ENCODE results near the gene DRD5.

DRD5 gene

DNA sequence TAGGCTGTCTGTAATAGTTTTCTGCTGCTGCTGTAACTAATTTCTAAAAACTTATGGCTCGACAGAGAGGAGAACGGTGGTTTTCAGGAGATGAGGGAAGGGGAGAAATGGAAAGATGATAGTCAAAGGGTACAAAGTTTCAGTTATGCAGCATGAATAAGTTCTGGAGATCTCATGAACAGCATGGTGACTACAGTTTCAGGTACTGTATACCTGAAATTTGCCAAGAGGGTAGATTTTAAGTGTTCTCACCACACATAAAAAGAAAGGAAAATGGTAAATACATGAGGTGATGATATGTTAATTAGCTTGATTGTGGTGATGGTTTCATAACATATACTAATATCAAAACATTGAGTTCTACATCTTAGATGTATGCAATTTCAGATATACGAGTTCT, 34.9 kb downstream of the DRD5 start:
- DNase-seq (ENCODE audit: low read depth), result no peak

DNA sequence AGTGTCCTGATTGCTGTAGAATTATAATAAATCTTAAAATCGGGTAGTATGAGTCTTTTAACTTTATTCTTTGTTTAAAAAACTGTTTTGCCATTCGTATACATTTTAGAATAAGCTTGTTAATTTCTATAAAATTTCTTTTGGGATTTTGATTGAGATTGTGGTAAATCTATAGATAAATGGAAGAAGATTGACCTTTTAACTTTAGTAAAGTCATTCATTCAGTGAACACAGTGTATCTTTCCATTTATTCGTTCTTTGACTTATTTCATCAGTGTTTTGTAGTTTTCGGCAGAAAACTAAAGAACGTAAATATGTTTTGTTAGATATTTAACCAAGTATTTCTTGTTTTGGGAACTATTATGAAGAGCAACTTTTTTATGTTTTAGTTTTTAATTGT, 38.9 kb downstream of the DRD5 start:
- no peak for DNase-seq (ENCODE audit: low read depth)

DNA sequence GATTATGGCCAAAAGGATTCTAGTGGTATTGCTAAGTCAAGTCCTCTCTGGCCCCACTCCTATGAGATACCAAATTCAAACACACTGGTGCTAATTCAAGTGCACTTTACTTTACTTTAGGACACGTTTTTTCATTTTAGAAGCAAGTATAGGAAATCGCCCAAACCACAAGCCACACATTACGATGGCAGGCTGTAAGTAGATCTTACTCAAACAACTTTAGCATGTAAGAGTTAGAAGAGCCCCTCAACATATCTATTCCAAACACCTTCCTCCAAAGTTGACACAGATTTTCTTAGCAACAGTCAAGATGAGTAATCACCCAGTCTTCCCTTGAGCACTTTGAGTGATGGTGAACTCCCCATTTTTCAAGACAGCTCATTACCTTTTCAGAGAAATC, 43.6 kb downstream of the DRD5 start:
- DNase-seq (ENCODE audit: low read depth), result no peak

DNA sequence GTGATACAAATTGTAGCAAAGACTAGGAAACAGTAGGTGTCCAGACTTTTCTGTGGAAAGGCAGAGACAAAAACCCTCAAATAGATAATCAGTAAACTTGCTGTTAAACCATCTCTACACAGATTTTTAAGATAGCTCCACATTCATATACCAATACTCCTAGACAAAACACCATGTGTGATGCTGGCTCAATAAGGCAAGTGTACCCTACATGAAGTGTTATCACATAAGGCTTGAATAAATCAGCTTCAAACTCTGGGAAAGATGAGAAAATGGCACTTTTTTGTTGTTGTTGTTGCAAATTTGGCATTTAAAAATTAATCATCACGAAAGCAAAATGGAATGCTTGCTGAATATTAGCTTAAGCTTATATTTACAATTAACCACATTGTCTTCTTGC, 45.1 kb downstream of the DRD5 start:
- DNase-seq (ENCODE audit: low read depth), result no peak

DNA sequence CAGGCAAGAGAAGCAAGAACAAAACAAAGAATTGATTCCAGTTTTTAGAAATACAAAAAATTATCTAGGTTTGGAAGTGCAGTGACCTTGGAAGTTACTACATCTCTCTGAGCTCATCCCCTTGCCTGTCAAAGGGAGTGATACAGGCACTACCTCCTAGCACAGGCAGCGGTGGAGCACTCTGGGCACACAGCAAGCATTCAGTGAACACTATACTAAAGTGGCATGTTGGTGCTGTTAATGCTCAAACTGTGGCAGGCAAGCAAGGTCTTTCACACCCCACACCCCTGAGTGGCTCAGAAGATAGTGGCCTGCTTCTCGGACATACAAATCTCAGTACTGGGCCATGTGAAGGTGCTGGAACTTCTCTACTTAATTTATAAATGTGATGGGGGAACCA, 51.2 kb downstream of the DRD5 start:
- no peak for DNase-seq (ENCODE audit: low read depth)

DNA sequence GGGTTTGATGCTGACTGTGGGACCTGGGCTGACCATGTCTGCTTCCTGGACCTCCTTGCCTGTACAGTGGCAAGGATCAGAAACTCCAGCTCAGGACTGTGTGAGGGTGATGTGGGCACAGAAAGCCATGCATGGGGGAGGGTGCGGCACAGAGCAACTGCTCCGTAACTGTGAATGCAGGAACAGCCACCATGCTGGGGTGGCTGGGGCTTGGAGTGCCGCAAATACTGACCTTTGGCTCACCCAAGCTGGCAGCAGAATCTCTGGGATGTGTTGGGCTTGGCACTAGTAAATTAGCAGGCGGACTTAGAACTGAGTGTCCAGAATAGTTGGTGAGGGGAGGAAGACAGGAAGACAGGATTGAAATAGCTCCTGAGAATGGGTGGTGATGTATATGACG, 52.0 kb downstream of the DRD5 start:
- DNase-seq (ENCODE audit: low read depth), result no peak

Measured in HS-5 (cell line).